ENCODE results near the gene SLC5A8. TPM values are rescaled to one million over a fixed set of nuclear protein-coding genes. Genes with fewer than 3 reads are reported as not detected.
A peak's percentile ranks its signal among the peaks of the same experiment; 100 is the strongest.

The SLC5A8 gene
- total RNA-seq (not detected in 2 replicates), polyA plus RNA-seq (not detected in 2 replicates)

GRCh38 chr12:101209319-101210302 lies at the start of gene SLC5A8:
SLC5A8 (minus strand) TSS chr12:101210238; CDS start chr12:101209848, 390 bp downstream.
- no peaks in the 10 kb centered on the region for H3K9me2 ChIP-seq (replicated peaks; ENCODE audit: insufficient read depth)
- H3K79me2 ChIP-seq, result no peaks in the 10 kb centered on the region
- peaks cover 51% of the 10 kb centered on the region for H3K27me3 ChIP-seq
- peak within 1 kb of the TSS; percentile 76 for H3K4me2 ChIP-seq
- no peaks in the 10 kb centered on the region for H3K4me1 ChIP-seq (ENCODE audit: insufficient read depth)
- no peak within 1 kb of the TSS for H3K27ac ChIP-seq
- H3K9me3 ChIP-seq (ENCODE audit: low read depth), result no peaks in the 10 kb centered on the region
- WGBS (ENCODE audit: low lambda C conversion rate, missing lambda C conversion rate), result 13% methylated on average over 80 of the region's 80 CpGs
- no peaks in the 10 kb centered on the region for H4K20me1 ChIP-seq (ENCODE audit: insufficient read depth, poor library complexity, severe bottlenecking)
- peak; percentile 26 for DNase-seq (ENCODE audit: low spot score)
- no peak for TF ChIP-seq CTCF (IDR thresholded peaks at IDR 0.05; ENCODE audit: poor library complexity)
- peak; percentile 66 for TF ChIP-seq EZH2 (IDR thresholded peaks at IDR 0.05; ENCODE audit: borderline replicate concordance)
- peak; percentile 38 for TF ChIP-seq EZH2phosphoT487 (IDR thresholded peaks at IDR 0.05; ENCODE audit: low read depth, severe bottlenecking, unreplicated experiment)
- H3K36me3 ChIP-seq (replicated peaks; ENCODE audit: insufficient read depth, low read depth), result no peaks in the 10 kb centered on the region
- no peak within 1 kb of the TSS for H2AFZ ChIP-seq
- H3K4me3 ChIP-seq, result no peak within 1 kb of the TSS

- no peak for DNase-seq (ENCODE audit: low spot score)
- no peaks in the 10 kb centered on the region for H4K20me1 ChIP-seq (ENCODE audit: insufficient read depth, poor library complexity, severe bottlenecking)
- no peaks in the 10 kb centered on the region for H3K9me2 ChIP-seq (replicated peaks; ENCODE audit: insufficient read depth)
- H3K4me3 ChIP-seq, result no peak overlapping the region
- H3K79me2 ChIP-seq, result no peaks in the 10 kb centered on the region
- 95% methylated on average over 4 of the region's 4 CpGs for WGBS (ENCODE audit: low lambda C conversion rate, missing lambda C conversion rate)
- H3K27me3 ChIP-seq, result no peaks in the 10 kb centered on the region
- no peaks in the 10 kb centered on the region for H3K4me1 ChIP-seq (ENCODE audit: insufficient read depth)
- H3K4me2 ChIP-seq, result no peak overlapping the region
- TF ChIP-seq EZH2phosphoT487 (IDR thresholded peaks at IDR 0.05; ENCODE audit: low read depth, severe bottlenecking, unreplicated experiment) (no peak), EZH2 (IDR thresholded peaks at IDR 0.05; ENCODE audit: borderline replicate concordance) (no peak), CTCF (IDR thresholded peaks at IDR 0.05; ENCODE audit: poor library complexity) (no peak)
- H3K27ac ChIP-seq, result no peak overlapping the region
- no peak overlapping the region for H2AFZ ChIP-seq
- H3K36me3 ChIP-seq (replicated peaks; ENCODE audit: insufficient read depth, low read depth), result no peaks in the 10 kb centered on the region
- H3K9me3 ChIP-seq (ENCODE audit: low read depth), result no peaks in the 10 kb centered on the region
These were observed 47.3 kb upstream of the SLC5A8 start for GRCh38 chr12:101257357-101257756.

GRCh38 chr12:101256266-101256665 lies 46.2 kb upstream of the SLC5A8 start:
- Histone ChIP-seq H2AFZ (no peak overlapping the region), H3K4me3 (no peak overlapping the region), H3K9me2 (replicated peaks; ENCODE audit: insufficient read depth) (no peaks in the 10 kb centered on the region), H3K27ac (no peak overlapping the region), H3K9me3 (ENCODE audit: low read depth) (no peaks in the 10 kb centered on the region), H4K20me1 (ENCODE audit: insufficient read depth, poor library complexity, severe bottlenecking) (no peaks in the 10 kb centered on the region), H3K4me1 (ENCODE audit: insufficient read depth) (no peaks in the 10 kb centered on the region), H3K36me3 (replicated peaks; ENCODE audit: insufficient read depth, low read depth) (no peaks in the 10 kb centered on the region), H3K27me3 (no peaks in the 10 kb centered on the region), H3K79me2 (no peaks in the 10 kb centered on the region), H3K4me2 (no peak overlapping the region)
- TF ChIP-seq EZH2 (IDR thresholded peaks at IDR 0.05; ENCODE audit: borderline replicate concordance) (no peak), CTCF (IDR thresholded peaks at IDR 0.05; ENCODE audit: poor library complexity) (no peak), EZH2phosphoT487 (IDR thresholded peaks at IDR 0.05; ENCODE audit: low read depth, severe bottlenecking, unreplicated experiment) (no peak)
- no peak for DNase-seq (ENCODE audit: low spot score)
- WGBS (ENCODE audit: low lambda C conversion rate, missing lambda C conversion rate), result 65% methylated on average over 4 of the region's 4 CpGs
